Measurements from ENCODE around the gene STX19.

- TF ChIP-seq EP300 (IDR thresholded peaks at IDR 0.05): no peak
- TF ChIP-seq, protein P1, sequence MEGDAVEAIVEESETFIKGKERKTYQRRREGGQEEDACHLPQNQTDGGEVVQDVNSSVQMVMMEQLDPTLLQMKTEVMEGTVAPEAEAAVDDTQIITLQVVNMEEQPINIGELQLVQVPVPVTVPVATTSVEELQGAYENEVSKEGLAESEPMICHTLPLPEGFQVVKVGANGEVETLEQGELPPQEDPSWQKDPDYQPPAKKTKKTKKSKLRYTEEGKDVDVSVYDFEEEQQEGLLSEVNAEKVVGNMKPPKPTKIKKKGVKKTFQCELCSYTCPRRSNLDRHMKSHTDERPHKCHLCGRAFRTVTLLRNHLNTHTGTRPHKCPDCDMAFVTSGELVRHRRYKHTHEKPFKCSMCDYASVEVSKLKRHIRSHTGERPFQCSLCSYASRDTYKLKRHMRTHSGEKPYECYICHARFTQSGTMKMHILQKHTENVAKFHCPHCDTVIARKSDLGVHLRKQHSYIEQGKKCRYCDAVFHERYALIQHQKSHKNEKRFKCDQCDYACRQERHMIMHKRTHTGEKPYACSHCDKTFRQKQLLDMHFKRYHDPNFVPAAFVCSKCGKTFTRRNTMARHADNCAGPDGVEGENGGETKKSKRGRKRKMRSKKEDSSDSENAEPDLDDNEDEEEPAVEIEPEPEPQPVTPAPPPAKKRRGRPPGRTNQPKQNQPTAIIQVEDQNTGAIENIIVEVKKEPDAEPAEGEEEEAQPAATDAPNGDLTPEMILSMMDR (IDR thresholded peaks at IDR 0.05): no peak
These were observed 48.3 kb downstream of the STX19 start, which contains the start of gene ARL13B for GRCh38 chr3:93979850-93980676.
